ENCODE measurements around the gene ATG4C.

ATG4C gene

GRCh38 chr1:62903522-62903921, 119.6 kb downstream of the ATG4C start:
- no peak for DNase-seq (ENCODE audit: low read depth, low spot score)
- Histone ChIP-seq H3K4me3 (no peak overlapping the region), H3K9me3 (ENCODE audit: low read depth, low read length) (no peaks in the 10 kb centered on the region), H3K27ac (no peak overlapping the region), H3K9ac (ENCODE audit: insufficient read length) (no peak overlapping the region), H3K36me3 (ENCODE audit: insufficient read depth, low read length) (no peaks in the 10 kb centered on the region)
- TF ChIP-seq FOXP2 (optimal IDR thresholded peaks at IDR 0.05; ENCODE audit: control extremely low read depth, extremely low read length, insufficient read depth) (no peak), POLR2AphosphoS5 (IDR thresholded peaks at IDR 0.05; ENCODE audit: borderline replicate concordance, low read depth, low read length) (no peak), EZH2 (IDR thresholded peaks at IDR 0.05) (no peak)

DNA sequence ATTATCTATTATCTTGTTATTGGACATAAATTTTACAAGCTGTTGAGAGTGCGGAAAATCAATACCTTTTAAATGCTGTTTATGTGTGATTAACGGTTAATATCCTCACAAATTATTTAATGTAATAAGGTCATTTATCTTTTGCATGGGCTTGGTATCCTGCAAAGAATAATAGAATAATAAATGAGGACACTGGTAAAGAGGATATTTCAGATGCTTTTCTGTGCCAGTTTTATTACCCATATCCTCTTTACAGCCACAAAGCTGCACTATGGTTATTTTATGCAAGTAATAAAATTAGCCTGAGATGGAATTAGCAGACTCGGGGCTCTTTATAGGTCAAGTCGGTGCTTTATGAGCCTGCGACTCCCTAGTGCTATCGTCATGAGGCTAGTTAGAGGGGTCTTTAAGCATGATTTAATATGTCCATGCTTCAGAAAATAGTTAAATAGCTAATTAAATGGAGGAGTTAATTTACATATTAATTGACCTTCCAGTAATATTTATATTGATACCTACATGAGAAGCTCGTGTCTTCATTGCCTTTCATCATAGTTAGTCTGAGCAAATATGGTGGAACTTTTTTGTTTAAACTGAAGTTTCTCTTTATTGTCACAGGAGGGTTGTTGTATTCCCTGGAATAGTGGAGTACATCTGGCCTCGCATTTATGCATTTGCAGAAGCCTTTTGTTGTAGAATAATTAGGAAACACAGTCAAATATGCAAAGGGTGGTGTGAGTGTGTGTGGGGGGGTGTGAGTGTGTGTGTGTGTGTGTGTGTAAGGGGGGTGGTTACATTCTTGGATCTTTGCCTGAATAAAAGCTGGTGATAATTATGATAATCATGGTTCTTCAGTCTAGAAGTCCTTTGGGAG, 120.3 kb downstream of the ATG4C start:
- H3K4me3 ChIP-seq, result peak overlapping the region; percentile 35
- H3K9ac ChIP-seq (ENCODE audit: insufficient read length), result no peak overlapping the region
- TF ChIP-seq POLR2AphosphoS5 (IDR thresholded peaks at IDR 0.05; ENCODE audit: borderline replicate concordance, low read depth, low read length) (peak; percentile 35; the same call in 1 of the 2 replicates), EZH2 (IDR thresholded peaks at IDR 0.05) (no peak)
- H3K36me3 ChIP-seq (ENCODE audit: insufficient read depth, low read length), result no peaks in the 10 kb centered on the region
- H3K27ac ChIP-seq, result no peak overlapping the region
- no peak for DNase-seq (ENCODE audit: low read depth, low spot score)
- no peaks in the 10 kb centered on the region for H3K9me3 ChIP-seq (ENCODE audit: low read depth, low read length)

DNA sequence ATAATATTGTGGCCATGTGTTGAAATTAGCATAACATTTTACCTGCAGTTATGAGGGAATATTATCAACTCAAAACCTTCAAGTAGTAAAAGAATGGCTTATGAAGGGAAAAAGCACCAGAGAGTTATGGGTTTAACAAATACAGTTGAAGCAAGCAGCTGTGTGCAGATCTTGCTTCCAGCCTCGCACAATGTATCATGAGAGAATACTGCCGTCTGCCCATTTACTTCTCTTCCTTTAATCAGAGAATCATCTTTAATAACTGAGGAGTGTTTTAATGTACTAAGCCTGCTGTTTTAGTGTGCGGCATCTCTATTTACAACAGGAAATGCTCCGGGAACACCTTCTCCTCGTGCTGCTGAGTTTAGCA, 120.9 kb downstream of the ATG4C start:
- H3K36me3 ChIP-seq (ENCODE audit: insufficient read depth, low read length), result no peaks in the 10 kb centered on the region
- H3K9ac ChIP-seq (ENCODE audit: insufficient read length), result no peak overlapping the region
- DNase-seq (ENCODE audit: low read depth, low spot score), result no peak
- H3K4me3 ChIP-seq, result peak overlapping the region; percentile 35
- no peak for TF ChIP-seq FOXP2 (optimal IDR thresholded peaks at IDR 0.05; ENCODE audit: control extremely low read depth, extremely low read length, insufficient read depth)
- no peak for TF ChIP-seq EZH2 (IDR thresholded peaks at IDR 0.05)
- no peak for TF ChIP-seq POLR2AphosphoS5 (IDR thresholded peaks at IDR 0.05; ENCODE audit: borderline replicate concordance, low read depth, low read length)
- H3K9me3 ChIP-seq (ENCODE audit: low read depth, low read length), result no peaks in the 10 kb centered on the region
- H3K27ac ChIP-seq, result no peak overlapping the region

DNA sequence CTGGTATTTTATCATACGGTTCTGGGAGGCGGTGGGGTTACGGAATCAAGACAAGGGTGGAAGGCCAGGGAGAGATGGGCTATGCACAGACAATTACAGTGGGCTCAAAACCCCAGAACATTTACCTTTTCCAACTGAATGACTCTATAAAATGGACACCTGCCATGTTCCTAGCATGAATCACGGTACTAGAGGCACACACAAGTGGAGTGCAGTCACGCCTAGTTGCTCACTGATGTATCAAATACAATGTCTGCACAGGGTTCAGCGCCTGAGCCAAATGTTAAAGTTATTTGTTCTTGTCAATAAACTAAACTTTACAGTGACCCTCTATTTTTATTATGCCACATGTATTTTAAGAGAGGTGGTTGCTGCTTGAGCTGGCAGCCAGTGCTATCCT, 121.4 kb downstream of the ATG4C start:
- Histone ChIP-seq H3K4me3 (peak overlapping the region; percentile 35; the same call in 1 of the 2 replicates), H3K9ac (ENCODE audit: insufficient read length) (no peak overlapping the region), H3K27ac (no peak overlapping the region), H3K36me3 (ENCODE audit: insufficient read depth, low read length) (no peaks in the 10 kb centered on the region), H3K9me3 (ENCODE audit: low read depth, low read length) (no peaks in the 10 kb centered on the region)
- DNase-seq (ENCODE audit: low read depth, low spot score), result no peak
- no peak for TF ChIP-seq FOXP2 (optimal IDR thresholded peaks at IDR 0.05; ENCODE audit: control extremely low read depth, extremely low read length, insufficient read depth)
- no peak for TF ChIP-seq POLR2AphosphoS5 (IDR thresholded peaks at IDR 0.05; ENCODE audit: borderline replicate concordance, low read depth, low read length)
- no peak for TF ChIP-seq EZH2 (IDR thresholded peaks at IDR 0.05)

- H3K9me3 ChIP-seq (ENCODE audit: low read depth, low read length), result no peaks in the 10 kb centered on the region
- DNase-seq (ENCODE audit: low read depth, low spot score), result no peak
Measured at GRCh38 chr1:62905872-62906271, 121.9 kb downstream of the ATG4C start.

DNA sequence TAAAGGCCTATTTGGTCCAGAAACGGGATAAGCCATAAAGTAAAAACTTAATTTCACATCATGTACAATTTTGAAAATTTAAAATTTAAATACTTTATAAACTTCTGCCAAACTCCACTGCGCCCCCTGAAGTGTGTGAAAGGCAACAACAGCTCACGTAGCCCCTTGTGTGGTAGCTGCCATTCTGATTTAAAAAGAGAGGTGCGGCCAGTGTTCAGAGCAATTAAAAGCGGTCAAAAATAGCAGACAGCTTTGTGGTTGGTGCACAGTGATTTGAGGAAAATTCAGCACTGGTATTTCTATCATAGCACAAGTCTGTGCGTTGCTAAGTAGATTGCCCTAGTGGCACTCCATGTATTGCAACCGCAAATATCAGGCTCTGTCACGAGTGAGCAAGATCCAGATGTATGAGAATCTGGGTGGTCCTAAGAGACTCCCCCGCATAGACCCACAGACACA, 122.5 kb downstream of the ATG4C start:
- TF ChIP-seq FOXP2 (optimal IDR thresholded peaks at IDR 0.05; ENCODE audit: control extremely low read depth, extremely low read length, insufficient read depth), result no peak
- no peak for TF ChIP-seq EZH2 (IDR thresholded peaks at IDR 0.05)
- no peak for TF ChIP-seq POLR2AphosphoS5 (IDR thresholded peaks at IDR 0.05; ENCODE audit: borderline replicate concordance, low read depth, low read length)
- Histone ChIP-seq H3K4me3 (no peak overlapping the region), H3K27ac (no peak overlapping the region), H3K36me3 (ENCODE audit: insufficient read depth, low read length) (no peaks in the 10 kb centered on the region), H3K9ac (ENCODE audit: insufficient read length) (no peak overlapping the region), H3K9me3 (ENCODE audit: low read depth, low read length) (no peaks in the 10 kb centered on the region)
- no peak for DNase-seq (ENCODE audit: low read depth, low spot score)

More at GRCh38 chr1:62905872-62906271, 121.9 kb downstream of the ATG4C start:
- Histone ChIP-seq H3K9ac (ENCODE audit: insufficient read length) (no peak overlapping the region), H3K27ac (no peak overlapping the region), H3K4me3 (no peak overlapping the region), H3K36me3 (ENCODE audit: insufficient read depth, low read length) (no peaks in the 10 kb centered on the region)
- no peak for TF ChIP-seq POLR2AphosphoS5 (IDR thresholded peaks at IDR 0.05; ENCODE audit: borderline replicate concordance, low read depth, low read length)
- no peak for TF ChIP-seq FOXP2 (optimal IDR thresholded peaks at IDR 0.05; ENCODE audit: control extremely low read depth, extremely low read length, insufficient read depth)
- TF ChIP-seq EZH2 (IDR thresholded peaks at IDR 0.05), result no peak

- no peaks in the 10 kb centered on the region for H3K36me3 ChIP-seq (ENCODE audit: insufficient read depth, low read length)
- TF ChIP-seq FOXP2 (optimal IDR thresholded peaks at IDR 0.05; ENCODE audit: control extremely low read depth, extremely low read length, insufficient read depth) (no peak), EZH2 (IDR thresholded peaks at IDR 0.05) (no peak), POLR2AphosphoS5 (IDR thresholded peaks at IDR 0.05; ENCODE audit: borderline replicate concordance, low read depth, low read length) (no peak)
- H3K4me3 ChIP-seq, result no peak overlapping the region
- no peak overlapping the region for H3K27ac ChIP-seq
- DNase-seq (ENCODE audit: low read depth, low spot score), result no peak
- no peaks in the 10 kb centered on the region for H3K9me3 ChIP-seq (ENCODE audit: low read depth, low read length)
- no peak overlapping the region for H3K9ac ChIP-seq (ENCODE audit: insufficient read length)
Measured at GRCh38 chr1:62908168-62908695, 124.3 kb downstream of the ATG4C start.

GRCh38 chr1:62912028-62912638, 128.2 kb downstream of the ATG4C start:
- H3K27ac ChIP-seq, result no peak overlapping the region
- H3K9me3 ChIP-seq (ENCODE audit: low read depth, low read length), result no peaks in the 10 kb centered on the region
- no peak overlapping the region for H3K4me3 ChIP-seq
- H3K36me3 ChIP-seq (ENCODE audit: insufficient read depth, low read length), result no peaks in the 10 kb centered on the region
- TF ChIP-seq POLR2AphosphoS5 (IDR thresholded peaks at IDR 0.05; ENCODE audit: borderline replicate concordance, low read depth, low read length), result no peak
- TF ChIP-seq EZH2 (IDR thresholded peaks at IDR 0.05), result no peak
- no peak for TF ChIP-seq FOXP2 (optimal IDR thresholded peaks at IDR 0.05; ENCODE audit: control extremely low read depth, extremely low read length, insufficient read depth)
- no peak for DNase-seq (ENCODE audit: low read depth, low spot score)
- H3K9ac ChIP-seq (ENCODE audit: insufficient read length), result no peak overlapping the region

Data from SK-N-MC (cell line).